Stimulated activated CD4-positive, alpha-beta T cell treated with anti-CD3 and anti-CD28 coated beads, Interleukin-2, amount 100 ng/mL, for 4 hours (primary cell): Measurements from ENCODE around the gene MARCO.
"Not testable (repeated sequence)": the region's sequence is repeated elsewhere in the genome, so short reads cannot be mapped to it uniquely, and the experiment has no call there.

ENCODE experiments used
- DNase-seq: peaks from one replicate; pipeline ENCODE4 v3.0.0-alpha.2; 2020; ENCODE audit warnings: low read depth

Gene MARCO

DNA sequence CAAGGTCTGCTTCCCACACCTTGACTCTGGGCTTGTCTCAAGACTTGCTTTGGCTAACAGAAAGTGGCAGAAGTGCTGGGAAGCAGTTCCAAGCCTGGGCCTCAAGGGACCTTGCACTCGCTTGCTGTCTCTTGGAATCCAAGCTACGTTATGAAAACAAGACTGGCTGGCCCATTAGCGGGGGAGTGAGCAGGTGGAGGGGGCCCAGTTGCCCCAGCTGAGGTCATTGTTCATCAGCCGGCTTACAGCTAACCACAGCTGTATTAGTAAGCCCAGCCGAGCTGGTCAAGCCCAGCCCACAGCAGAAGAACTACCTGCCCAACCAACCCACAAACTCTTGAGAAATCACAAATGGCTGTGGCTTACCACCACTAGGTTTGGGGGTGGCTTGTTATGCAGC, 63.1 kb downstream of the MARCO start:
- DNase-seq, result no peak

DNA sequence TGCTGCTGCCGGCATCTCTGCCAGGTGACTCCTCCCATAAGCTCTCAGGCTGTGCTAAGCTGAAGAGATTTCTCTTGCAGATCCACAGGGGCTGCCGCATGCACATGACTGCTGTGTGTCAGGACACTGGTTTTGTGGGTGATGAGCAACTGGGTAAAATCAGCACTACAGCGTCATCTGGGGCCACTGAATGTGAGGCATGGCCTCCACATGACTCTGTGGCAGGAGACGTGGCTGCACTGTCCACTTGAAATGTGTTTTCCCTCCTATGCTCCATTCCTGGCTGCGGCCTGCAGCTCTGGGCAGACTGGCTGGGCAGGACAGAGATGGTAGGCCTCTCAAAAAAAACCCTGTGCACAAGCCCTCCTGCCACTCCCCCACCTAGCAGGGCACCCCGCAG, 63.6 kb downstream of the MARCO start:
- no peak for DNase-seq

DNA sequence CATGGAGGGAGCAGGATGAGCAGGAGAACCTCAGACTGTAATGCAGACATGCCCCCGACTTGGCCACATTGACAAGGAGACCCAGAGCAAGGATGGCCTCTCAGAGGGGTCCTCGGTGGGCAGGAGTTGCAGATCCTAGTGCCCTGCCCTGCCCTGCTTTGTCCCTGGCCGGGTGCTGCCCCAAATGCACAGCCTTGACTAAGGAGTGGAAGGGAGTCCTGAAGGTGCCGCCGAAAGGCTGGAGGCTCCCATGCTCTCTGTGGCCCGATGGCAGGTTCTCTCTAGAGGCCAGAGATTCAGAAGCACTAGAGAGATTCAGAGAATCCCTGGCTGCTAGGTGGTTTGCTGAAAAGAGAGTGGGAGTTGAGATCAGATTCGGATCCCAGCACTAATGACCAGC, 64.4 kb downstream of the MARCO start:
- no peak for DNase-seq

DNA sequence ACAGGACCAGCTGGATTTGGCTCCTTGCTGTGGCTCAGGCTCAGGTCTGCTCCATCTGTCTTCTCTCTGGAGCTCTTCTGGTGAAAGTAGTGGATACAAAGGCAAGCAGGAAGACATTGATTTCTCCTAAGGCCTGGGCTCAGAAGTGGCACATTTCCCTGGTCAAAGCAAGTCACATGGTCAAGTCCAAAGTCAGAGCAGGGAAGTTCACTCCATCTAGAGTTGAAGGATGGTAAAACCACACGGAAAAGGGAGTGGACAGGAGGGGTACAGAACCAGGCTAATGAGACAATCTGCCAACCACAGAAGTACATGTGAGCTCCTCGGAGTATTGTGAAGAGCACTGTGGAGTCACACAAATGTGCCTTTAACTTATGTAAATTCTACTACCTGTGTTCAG, 66.1 kb downstream of the MARCO start:
- no peak for DNase-seq

DNA sequence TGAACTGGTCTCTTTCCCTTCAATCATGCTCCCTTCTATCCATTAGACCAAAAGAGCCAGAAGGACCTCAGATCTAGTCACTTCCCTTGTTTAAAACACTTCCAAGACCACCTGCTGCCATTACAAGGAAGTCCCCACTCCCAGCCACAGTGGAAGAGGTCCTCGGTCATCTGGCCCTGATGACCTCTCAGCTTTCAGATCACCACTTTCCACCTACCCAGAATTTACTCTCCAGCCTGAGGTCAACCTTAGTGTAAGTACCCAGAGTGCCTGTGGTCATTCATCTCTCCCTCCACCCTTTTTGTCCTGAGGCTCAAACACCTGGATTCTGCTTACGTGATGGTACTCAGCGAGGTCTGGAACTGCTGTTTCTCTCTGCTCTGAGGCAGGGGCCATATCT, 67.1 kb downstream of the MARCO start:
- DNase-seq, result no peak

DNA sequence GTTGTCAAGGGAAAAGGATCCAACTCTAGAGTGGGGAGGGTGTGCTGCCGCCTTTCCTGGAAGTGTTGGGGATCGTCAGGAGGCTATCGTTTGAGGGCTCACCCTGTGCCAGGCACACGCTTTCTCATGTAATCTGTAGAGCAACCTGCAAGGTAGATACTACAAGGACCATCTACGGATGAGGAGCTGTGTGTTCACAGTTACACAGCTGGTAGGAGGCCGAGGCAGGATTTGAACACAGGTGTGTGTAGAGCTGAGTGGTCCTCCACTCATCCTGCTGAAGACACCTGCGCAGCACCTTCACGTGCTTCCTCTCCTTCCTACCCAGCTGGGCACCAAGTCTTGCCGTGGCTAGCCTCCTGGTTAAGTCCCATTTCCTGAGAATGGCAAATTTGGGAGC, 68.3 kb downstream of the MARCO start:
- DNase-seq, result no peak

DNA sequence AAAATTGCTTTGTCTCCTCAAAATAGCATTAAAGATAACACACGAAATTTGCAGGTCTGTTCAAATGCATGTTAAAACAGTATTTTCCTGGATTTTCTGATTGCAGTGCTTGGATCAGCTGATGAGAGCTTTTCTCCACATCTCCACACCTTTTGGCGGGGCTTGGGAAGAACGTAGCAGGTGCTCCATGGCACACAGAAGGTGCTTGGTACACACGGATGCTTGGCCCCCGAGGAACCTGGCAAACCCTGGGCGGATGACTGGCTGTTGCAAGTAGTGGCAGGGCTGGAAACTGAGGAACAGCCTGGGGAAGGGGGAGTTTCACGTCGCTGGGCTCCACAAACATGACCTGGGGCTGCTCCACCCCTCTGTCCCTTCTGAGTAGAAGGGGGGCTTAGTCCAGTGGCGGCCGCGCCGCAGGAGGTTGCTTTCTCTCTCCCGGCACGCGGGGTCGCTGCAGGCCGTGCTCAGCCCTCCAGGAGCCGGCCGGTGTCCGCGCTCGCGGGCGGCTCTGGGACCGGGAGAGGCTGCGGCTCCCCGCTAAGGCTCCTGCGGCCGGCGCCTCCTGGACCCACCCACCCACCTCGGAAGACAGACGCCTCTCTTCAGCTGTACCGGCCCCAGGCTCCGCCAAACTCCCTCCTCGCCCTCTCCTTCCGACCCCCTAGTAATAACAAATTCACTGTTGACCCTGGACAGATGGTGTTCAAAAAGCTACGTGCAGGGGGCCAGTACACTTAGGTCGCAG, 69.3 kb downstream of the MARCO start:
- DNase-seq, result no peak

DNA sequence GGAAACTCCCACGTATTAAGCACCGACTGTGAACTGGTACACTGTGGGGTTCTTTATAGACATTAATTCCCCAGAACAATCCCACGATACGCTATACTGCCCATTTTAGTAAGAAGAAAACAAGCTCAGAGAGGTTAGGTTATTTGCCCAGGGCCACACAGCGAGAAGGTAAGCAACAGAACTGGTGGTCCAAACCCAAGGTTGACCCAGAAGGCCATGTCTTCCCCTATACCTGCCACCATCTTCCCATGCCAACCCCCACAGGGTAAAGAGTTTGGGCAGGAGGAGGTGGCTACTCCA, 69.9 kb downstream of the MARCO start:
- DNase-seq, result no peak

DNA sequence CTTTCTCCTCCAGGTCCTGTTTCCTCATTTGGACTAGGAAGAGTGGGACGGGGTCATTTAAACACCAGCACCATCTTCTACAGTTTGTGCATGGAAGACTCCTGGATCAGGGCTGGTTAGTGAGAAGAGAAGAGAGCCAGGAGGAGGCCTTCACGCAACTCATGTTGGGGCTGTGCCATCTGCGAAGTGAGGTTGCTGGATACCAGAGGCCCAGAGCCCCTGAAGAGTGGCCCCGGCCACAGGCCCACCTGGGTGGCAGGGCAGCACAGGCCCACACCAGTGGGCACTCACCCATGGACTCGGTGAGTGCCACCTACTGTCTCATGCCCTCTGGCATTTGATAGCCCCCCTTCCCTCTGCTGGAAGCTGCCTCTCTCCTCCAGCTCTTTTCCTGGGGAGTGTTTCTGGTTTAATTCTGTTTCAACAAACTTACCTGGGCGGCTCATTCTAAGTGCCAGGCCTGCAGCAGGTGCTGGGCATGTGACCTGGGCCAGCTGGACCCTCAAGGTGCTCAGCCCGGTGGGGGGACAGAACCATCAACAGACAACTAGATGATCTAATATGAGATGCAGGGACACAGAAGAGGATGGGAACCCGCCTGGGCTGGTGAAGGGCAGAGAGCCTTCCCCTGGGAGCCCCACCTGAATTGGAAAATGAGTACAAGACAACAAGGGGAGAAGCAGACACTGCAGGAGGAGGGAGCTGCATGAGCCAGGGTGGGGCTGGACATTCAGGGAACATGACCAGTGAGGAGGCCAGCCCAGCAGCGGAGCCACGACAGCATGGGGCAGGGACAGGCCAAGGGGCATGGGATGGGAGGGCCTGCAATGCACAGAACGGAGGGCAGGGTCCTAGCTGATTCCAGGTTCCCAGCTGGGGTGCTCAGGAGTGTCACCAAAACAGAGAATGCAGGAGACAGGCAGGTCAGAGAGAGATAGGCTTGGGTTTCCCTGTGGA, 70.6 kb downstream of the MARCO start:
- no peak for DNase-seq

DNA sequence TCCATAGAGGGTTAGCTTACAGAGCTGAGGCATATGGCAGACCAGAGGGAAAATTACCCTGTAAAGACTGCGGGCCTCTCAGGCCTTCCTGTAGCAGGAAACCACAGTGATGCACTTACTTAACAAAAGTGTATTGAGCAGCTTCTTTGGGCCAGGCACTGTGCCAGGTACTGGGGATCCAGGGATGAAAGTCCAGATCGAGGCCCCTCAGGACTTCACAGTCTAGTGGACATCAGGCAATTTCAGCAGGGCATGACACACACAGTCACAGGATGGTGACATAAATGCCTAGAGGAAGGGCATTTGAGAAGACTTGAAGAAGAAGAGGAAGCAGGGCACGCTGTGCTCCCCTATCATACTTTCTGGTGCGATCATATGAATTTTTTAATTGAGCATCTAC, 71.7 kb downstream of the MARCO start:
- no peak for DNase-seq

DNA sequence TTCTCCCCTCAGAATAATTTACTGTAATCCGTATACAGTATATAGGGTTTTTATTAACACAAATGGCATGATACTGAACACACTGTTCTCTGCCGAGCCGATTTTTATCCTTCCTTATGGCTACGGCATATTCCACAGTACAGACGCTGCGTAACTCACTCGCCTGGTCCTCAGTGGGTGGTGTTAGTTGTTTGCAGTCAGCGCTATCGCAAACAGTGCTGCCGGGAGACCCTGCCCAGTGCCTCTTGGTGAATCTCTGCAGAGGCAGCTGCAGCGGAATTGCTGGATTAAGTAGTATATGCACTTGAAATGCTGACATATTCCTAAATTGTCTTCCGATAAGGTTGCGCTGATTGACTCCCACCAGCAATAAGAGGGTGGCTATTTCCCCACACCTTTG, 73.9 kb downstream of the MARCO start:
- DNase-seq, result no peak

DNA sequence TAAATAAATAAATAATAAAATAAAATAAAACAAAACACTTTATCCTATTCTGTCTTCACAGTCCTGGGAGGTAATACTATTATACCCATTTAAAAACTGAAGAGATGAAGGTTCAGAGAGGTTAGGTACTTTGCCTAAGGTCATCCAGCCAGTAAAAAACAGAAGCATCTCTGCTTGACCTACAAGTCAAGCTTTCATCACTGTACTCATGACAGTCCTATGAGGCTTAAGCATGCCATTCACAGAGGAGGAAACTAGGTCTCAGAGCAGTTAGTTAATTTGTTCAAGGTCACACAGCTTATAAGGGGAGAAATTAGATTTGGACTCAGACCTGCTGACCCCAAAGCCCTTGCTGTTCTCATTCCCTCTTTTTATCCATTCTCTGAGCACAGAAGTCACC, 77.5 kb downstream of the MARCO start:
- DNase-seq, result no peak

DNA sequence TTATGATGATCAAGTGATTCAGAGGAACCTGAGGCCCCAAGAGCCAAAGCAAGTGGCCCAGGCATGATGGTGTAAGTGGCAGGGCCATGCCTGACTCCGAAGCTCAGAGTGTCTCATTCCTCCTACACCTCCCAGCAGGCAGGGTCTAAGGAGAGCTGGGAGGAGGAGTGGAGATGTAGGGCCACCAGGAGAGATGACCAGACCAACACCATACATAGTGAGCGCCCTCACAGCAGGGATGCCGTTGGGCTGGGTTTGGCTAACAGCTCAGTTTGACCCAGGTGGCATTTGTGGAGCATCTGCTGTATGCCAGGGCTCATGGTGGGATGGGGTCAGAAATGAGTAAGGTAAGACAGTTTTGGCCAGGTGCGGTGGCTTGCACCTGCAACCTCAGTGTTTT, 80.7 kb downstream of the MARCO start:
- DNase-seq, result no peak

DNA sequence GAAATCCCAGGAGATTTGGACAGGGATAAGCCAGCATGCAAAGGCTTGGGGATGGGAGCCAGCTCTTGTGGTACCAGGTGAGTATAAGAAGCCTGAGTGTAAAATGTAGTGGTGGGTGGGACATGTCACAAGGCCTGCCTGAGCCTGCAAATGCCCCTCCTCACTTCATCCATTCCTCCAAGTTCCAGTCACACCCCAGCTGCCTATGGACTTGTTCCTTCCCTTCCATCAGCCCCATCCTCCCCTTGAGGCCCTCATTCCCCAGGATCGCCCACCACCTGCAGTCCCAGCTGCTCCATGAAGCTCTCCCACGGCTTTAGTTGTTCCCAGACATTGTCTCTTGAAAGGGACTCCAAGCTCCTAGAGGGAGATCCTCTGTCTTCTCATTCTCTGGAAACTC, 81.5 kb downstream of the MARCO start:
- no peak for DNase-seq

DNA sequence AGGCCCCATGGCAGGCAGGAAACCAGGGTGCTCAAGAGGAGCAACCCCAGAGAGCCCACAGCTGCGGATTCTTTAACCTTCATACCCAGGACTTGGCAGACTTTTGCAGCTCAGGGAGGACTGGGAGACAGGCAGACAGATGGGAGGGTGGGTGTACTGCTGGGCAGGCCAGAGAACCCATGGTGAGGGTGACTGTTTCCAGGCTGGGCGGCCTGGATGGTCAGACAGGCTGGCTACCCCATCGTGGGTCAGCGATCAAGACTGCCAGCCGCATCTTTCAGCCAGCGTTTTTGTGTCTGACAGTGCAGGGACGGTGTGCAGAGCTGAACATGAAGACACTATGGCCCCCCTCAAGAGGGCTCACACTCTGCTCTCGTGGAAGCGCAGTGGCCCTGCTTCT, 82.2 kb downstream of the MARCO start:
- DNase-seq, result no peak

DNA sequence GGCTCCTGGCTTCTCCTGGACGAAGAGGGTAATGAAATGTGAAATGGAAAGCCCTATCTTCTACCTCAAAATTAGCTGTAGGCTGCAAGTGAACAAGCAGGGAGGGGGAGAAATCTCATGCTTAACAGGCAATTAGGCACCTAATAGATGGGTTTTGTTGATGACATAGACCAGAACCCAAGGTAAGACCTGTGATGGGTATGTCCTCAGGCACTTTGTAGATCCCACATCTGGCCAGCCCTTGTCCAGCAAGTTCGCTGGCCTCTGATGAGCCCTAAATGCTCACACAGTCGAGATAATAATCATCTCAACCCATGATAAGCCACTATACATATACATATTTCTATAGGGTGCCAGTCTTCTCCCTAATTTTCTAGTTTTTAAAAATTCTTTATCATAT, 82.6 kb downstream of the MARCO start:
- DNase-seq, result no peak

DNA sequence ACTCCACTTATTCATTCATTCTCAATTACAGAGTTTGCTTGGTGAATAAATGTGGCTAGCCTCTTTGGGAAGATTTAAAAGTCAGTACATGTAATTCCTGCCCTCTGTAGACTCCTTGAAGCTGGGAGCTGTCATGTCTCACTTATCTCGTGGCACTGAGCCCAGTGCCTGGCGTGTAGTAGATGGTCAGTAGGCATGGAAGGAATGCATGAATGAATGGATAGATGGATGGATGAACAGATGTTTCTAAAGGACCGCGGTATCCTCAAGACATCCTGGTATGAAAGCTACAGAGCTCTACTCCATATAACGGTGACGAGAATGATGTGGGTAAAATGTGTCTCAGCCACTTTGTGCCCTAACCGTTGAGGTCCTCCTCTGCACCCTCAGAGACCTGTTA, 83.0 kb downstream of the MARCO start:
- DNase-seq, result no peak

DNA sequence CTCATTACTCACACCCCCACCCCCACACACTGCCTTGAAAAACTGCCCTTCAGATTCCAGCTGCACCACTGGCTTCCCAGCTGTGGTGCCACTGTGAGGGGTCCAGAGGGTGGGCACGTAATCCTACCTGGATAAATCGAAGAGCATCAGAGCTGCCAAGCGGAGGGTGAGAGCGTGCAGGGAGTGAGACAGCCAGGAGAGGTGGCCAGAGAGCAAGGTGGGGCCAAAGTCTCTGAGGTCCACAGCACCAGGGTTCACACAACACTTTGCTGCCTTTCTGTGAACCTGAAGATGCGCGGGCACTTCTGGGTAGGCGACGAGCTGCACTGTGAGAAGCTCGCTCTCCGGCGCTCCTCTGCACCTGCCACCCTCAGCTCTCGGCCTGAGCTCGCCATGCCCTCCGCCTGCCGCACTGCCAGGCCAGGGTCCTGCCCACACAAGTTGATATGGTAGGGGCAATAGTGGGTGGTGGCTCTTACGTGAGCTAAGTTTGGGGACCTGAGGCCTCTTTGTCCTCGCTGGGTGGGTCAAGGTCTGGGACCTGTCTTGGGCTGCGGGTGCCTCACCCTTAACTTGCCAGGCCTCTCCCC, 83.9 kb downstream of the MARCO start:
- no peak for DNase-seq

DNA sequence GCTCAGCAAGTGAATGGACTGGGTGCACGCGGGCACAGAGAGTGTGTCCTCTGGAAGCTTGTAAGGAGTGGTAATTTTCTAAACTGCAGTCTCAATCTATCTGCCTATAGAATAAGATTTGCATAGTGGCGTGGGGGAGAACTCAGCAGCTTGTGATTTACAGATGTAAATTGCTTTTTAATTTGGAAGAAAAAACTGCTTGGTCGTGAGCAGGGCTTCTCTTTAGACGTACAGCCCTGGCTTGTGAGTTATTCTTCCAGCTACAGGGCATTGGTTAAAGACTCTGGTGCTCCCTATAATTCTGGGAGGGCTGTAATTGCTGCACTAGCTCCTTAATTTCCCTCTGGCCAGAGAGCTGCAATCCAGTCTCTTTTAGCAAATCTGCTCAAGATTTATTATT, 84.9 kb downstream of the MARCO start:
- no peak for DNase-seq

DNA sequence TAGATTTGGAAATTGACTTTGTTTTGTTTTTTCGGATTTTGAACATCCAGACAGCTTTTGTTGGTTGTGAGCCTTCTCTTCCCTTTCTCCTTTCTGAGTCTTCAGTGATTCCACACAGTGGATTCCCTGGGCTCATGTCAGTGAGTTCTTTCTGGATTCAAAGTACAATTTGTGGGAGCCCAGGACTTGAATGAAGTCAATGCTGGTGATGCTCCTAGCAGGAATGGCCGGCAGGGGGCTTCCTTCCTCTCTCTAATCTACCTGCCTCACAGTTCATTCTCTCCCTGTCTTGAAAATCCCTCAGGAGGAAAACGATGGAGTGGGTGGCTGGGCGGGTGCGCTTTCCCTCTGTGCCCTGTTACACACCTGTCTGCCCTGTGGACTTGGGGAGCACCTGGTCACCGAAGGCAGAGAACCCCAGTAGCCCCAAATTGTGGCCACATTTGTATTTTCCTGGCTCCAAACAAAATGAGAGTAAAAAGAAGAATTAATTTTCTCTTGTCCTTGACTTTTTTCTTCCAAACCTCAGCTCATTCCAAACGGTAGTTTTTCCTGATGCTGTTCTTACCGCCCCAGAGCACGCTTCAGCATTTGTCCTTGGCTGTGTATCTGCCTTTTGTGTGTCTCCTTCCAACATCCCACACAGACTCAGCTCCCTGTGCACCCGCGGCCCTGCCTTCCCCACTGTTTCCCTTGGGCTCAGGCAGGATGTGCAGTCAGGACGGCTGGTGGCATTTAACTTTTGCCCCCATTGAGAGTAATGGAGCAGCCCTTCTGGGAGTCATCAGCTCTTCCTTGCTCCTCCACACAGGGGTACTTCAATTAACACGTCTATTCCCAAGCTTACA, 86.6 kb downstream of the MARCO start:
- DNase-seq, result no peak

DNA sequence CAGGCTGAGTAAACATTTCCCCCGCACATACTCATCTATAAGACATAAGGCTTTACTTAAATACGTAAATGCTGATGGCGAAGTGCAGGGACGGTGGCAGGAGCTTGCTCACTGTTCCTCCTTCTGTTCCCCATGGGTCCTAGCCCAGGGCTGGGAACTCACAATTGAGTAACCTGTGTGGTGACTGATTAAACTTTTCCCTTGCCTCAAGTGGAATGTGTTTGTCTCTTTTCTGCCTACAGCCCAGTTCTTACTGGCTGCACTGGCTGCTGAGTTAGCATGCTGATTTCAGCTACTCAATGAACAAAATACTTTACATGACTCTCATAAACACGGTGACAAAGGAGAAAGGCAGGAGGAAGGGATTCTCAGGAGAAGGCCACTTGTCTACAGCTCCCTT, 87.3 kb downstream of the MARCO start:
- DNase-seq, result no peak

DNA sequence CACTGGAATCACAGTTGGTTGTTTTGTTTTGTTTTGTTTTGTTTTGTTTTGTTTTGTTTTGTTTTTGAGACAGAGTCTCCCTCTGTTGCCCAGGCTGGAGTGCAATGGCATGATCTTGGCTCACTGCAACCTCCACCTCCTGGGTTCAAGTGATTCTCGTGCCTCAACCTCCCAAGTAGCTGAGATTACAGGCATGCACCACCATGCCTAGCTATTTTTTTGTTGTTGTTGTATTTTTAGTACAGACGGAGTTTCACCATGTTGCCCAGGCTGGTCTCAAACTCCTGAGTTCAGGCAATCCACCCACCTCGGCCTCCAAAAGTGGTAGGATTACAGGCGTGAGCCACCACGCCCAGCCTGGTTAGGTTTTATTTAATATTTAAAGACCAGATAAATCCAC, 95.9 kb downstream of the MARCO start:
- not testable (repeated sequence) for DNase-seq
